NB4 (cell line): ENCODE measurements around the gene SSBP4.

Experiments used
- POLR2A ChIP-seq: IDR thresholded peaks from 2 replicates; pipeline ENCODE4 v1.6.1; 2011; ENCODE audit warnings: mild to moderate bottlenecking; ENCODE audit not compliant: insufficient read length; ENCODE audit errors: extremely low read depth
- TF ChIP-seq, protein P1 (sequence below): IDR thresholded peaks from one replicate; pipeline ENCODE4 v1.5.1; 2012; ENCODE audit warnings: low read depth, low read length

DNA sequence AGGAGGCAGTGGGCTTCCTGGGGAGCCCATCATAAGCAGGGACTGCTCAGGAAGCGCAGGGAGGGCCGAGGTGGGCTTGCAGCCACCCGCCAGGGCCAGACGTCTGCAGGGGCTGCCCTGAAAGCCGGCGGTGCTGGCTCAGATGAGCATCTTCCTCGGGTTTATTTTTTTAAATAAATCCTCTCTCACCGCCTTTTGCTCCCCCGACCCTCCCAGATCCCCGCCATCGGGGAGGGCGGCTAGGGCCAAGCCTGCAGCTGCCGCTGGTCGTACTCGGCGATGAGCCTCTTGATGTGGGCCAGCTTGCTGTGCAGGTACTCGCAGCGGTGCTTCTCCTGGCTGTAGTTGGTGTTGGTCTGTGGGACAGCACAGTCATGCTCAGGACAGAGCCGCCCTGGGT, 25.3 kb downstream of the SSBP4 start:
- TF ChIP-seq POLR2A, result no peak
- TF ChIP-seq, protein P1, sequence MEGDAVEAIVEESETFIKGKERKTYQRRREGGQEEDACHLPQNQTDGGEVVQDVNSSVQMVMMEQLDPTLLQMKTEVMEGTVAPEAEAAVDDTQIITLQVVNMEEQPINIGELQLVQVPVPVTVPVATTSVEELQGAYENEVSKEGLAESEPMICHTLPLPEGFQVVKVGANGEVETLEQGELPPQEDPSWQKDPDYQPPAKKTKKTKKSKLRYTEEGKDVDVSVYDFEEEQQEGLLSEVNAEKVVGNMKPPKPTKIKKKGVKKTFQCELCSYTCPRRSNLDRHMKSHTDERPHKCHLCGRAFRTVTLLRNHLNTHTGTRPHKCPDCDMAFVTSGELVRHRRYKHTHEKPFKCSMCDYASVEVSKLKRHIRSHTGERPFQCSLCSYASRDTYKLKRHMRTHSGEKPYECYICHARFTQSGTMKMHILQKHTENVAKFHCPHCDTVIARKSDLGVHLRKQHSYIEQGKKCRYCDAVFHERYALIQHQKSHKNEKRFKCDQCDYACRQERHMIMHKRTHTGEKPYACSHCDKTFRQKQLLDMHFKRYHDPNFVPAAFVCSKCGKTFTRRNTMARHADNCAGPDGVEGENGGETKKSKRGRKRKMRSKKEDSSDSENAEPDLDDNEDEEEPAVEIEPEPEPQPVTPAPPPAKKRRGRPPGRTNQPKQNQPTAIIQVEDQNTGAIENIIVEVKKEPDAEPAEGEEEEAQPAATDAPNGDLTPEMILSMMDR, result no peak
